Epithelial cell of esophagus (primary cell): ENCODE data around the gene ALK.

Experiments used
- DNase-seq: peaks from one replicate; pipeline ENCODE4 v3.0.0; 2010; ENCODE audit warnings: low read depth
- H3K4me3 ChIP-seq: 2 replicates; pipeline ENCODE4 v1.5.1; 2011; ENCODE audit warnings: mild to moderate bottlenecking, low read length, control low read depth
- CTCF ChIP-seq: IDR thresholded peaks from 2 replicates; pipeline ENCODE4 v1.5.1; 2011; ENCODE audit warnings: low read depth, mild to moderate bottlenecking, low read length, control low read depth, inconsistent platforms; ENCODE audit not compliant: insufficient read depth; ENCODE audit errors: missing control alignments

Gene ALK

DNA sequence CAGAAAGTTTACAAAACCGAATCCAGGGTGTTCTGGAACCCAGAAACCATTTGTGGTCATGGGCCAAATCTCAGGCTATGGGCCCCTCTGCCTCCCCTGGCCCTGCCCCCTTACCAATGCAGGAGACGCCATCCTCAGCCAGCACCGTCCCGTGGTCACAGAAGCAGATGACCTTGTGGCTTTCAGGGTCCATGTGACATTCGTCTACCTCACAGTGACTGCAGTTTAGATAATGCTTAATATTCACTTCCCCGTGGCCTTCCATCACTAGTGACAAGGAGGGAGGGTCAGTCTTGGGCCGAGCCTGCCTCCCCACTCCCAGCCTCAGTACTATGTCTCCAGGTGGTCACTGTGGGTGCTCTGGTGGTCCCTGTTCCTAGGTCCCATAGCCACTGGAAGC is 694.6 kb downstream of the ALK start:
- no peak for TF ChIP-seq CTCF
- H3K4me3 ChIP-seq = no peak overlapping the region
- DNase-seq = no peak

DNA sequence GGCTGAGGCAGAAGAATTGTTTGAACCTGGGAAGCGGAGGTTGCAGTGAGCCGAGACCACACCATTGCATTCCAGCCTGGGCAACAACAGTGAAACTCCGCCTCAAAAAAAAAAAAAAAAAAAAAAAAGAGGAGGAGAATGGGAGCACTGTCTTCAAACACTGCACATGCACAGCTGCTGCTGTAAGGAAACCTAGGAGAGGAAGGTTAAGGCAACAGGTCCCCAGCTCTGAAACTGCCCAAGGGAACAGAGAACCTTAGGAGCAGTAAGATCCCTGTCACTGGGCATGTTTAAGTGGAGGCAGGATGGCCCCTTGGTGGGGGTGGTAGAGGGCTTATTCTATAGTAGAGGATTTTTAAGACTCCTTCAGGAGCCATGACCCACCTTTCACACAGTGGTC is 695.0 kb downstream of the ALK start:
- no peak for TF ChIP-seq CTCF
- H3K4me3 ChIP-seq = no peak overlapping the region
- no peak for DNase-seq

DNA sequence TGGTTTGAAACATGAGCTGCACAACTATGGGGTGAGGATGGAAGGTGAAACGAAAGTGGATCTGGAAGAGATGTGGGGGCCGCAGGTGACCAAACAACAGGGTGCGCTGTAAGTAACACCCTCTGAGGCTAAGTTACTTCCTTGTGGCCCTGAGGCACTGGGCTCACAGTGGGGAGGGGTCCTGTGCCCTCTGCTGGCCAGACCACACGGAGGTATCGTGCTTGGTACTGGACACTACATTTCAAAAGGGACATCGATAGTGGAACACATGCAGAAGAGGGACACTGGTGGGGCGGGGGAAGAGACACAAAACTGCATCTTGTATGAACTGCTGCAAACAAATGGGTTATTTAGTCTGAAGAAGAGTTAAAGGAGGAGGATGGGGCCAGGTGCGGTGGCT is 695.6 kb downstream of the ALK start:
- no peak for TF ChIP-seq CTCF
- no peak overlapping the region for H3K4me3 ChIP-seq
- DNase-seq = no peak

- DNase-seq = no peak
- H3K4me3 ChIP-seq = no peak overlapping the region
- TF ChIP-seq CTCF = no peak
These were observed 696.5 kb downstream of the ALK start for GRCh38 chr2:29224693-29225551.

DNA sequence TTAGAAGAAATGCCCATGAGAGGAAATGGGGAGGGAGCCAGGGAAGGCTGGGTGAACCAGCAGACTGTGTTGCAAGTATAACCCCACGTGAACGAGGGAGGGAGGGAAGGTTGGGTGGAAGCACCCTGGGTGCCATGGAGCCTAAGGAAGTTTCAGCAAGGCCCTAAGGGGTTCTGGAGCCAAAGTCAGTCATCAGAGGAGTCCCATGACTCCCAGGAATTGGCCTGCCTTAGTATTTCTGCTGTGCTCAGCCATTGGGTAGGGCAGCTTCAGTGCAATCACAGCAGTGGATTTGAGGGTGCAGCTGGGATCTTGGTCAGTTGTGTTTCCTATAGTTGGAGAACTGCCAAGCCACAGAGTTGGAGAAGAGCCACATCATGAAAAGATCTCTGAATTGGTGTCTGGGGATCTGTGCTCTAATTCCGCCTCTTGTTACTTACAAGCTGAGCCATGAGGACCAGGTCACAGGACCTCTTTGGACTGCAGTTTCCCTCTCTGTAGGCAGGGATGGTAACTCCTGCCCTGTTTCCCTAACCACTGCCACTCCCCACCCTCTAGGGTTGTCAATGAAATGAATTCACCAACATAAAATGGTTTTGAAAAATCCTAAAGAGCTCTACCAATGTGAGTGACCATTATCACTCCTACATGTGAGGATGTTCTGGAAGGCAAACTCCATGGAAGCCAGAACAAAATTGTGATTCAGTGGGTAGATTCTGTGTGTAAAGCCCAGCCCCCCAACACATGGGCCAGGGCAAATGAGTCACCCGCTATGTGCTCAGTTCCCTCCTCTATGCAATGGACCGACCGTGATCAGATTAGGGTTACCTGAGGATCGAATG is 697.3 kb downstream of the ALK start:
- peak; percentile 83 for DNase-seq
- TF ChIP-seq CTCF = no peak
- H3K4me3 ChIP-seq = no peak overlapping the region

GRCh38 chr2:29223257-29223656 is 698.1 kb downstream of the ALK start:
- no peak overlapping the region for H3K4me3 ChIP-seq
- no peak for DNase-seq
- TF ChIP-seq CTCF = no peak
